HG03469 (cell line): ENCODE measurements around the gene GPBP1.

Experiments used
- ATAC-seq: cut with Tn5 transposase; IDR thresholded peaks from one replicate; pipeline ENCODE4 v1.9.1; 2021; ENCODE audit warnings: mild to moderate bottlenecking, moderate library complexity, moderate number of reproducible peaks; ENCODE audit not compliant: unreplicated experiment

GPBP1 gene

GRCh38 chr5:57209316-57210040, 35.6 kb downstream of the GPBP1 start:
- no peak for ATAC-seq

GRCh38 chr5:57210633-57211032, 36.8 kb downstream of the GPBP1 start:
- no peak for ATAC-seq

GRCh38 chr5:57211039-57211438, 37.2 kb downstream of the GPBP1 start:
- ATAC-seq, result no peak

- no peak for ATAC-seq
These were observed 41.9 kb downstream of the GPBP1 start for GRCh38 chr5:57215629-57216195.

- ATAC-seq, result no peak
These were observed 42.9 kb downstream of the GPBP1 start for GRCh38 chr5:57216714-57217113.

GRCh38 chr5:57219386-57219785, 45.5 kb downstream of the GPBP1 start:
- no peak for ATAC-seq

- peak; percentile 44 for ATAC-seq
These were observed 47.2 kb downstream of the GPBP1 start for GRCh38 chr5:57221049-57221568.

GRCh38 chr5:57225553-57225952, 51.7 kb downstream of the GPBP1 start:
- ATAC-seq, result no peak

- ATAC-seq, result no peak
These were observed 55.5 kb downstream of the GPBP1 start for GRCh38 chr5:57229313-57229712.

GRCh38 chr5:57231607-57232006, 57.7 kb downstream of the GPBP1 start:
- no peak for ATAC-seq

GRCh38 chr5:57232293-57233033, 58.6 kb downstream of the GPBP1 start:
- no peak for ATAC-seq

- ATAC-seq, result no peak
These were observed 69.7 kb downstream of the GPBP1 start for GRCh38 chr5:57243286-57244137.

- ATAC-seq, result no peak
These were observed 70.5 kb downstream of the GPBP1 start for GRCh38 chr5:57244331-57244730.

- ATAC-seq, result no peak
These were observed 72.6 kb downstream of the GPBP1 start for GRCh38 chr5:57246426-57246825.

GRCh38 chr5:57247765-57248164, 73.9 kb downstream of the GPBP1 start:
- no peak for ATAC-seq

GRCh38 chr5:57249265-57249874, 75.5 kb downstream of the GPBP1 start:
- no peak for ATAC-seq

- no peak for ATAC-seq
These were observed 84.2 kb downstream of the GPBP1 start for GRCh38 chr5:57258052-57258451.

GRCh38 chr5:57258943-57259342, 85.1 kb downstream of the GPBP1 start:
- no peak for ATAC-seq

- ATAC-seq, result no peak
These were observed 85.8 kb downstream of the GPBP1 start for GRCh38 chr5:57259704-57260103.

GRCh38 chr5:57262541-57262940, 88.7 kb downstream of the GPBP1 start:
- no peak for ATAC-seq
